ENCODE measurements around the gene SSNA1.

- TF ChIP-seq CTCF (IDR thresholded peaks at IDR 0.05) (no peak), POLR2A (IDR thresholded peaks at IDR 0.05) (no peak)
Observed at GRCh38 chr9:137171149-137171900, 17.2 kb upstream of the SSNA1 start.

Measured in esophagus squamous epithelium (tissue), 4 donors.